ENCODE measurements around the gene PTPN14. TPM values are rescaled to one million over a fixed set of nuclear protein-coding genes. Genes with fewer than 3 reads are reported as not detected.

Gene PTPN14
- total RNA-seq, 1 experiment from 2014 or later, result 209 TPM

GRCh38 chr1:214587165-214587564 is 35.8 kb upstream of the PTPN14 start:
- Histone ChIP-seq H3K4me1 (ENCODE audit: control insufficient read depth, insufficient read depth, low read length) (peaks cover 30% of the 10 kb centered on the region), H3K9me3 (ENCODE audit: control insufficient read depth, insufficient read depth, low read depth, low read length) (no peaks in the 10 kb centered on the region), H3K4me3 (ENCODE audit: low read depth in 2 of 2, low read length in 2 of 2) (no peak overlapping the region), H3K27me3 (ENCODE audit: control insufficient read depth, insufficient read depth, low read length) (no peaks in the 10 kb centered on the region), H3K36me3 (ENCODE audit: control insufficient read depth, insufficient read depth, low read length) (no peaks in the 10 kb centered on the region), H3K27ac (ENCODE audit: low read length) (peak overlapping the region; percentile 68; the same call in 1 of the 2 replicates)
- ChIA-PET POLR2A (no interaction called here), CTCF (interaction anchor here (3.3 kb wide), 1 partner anchor 255 kb away, joined by 25 read pairs; no protein-coding TSS in a partner anchor)
- in situ Hi-C loops (cut with HindIII; ENCODE audit: low pct_unique_long_range_greater_than_20kb, low sequenced_read_pairs), result no loop called here
- ATAC-seq, result no peak
- no TSS peak for BruUV-seq (replicated peaks)
- intact Hi-C loops (cut with micrococcal nuclease; ENCODE audit: unreplicated experiment), result no loop called here
- no peak for TF ChIP-seq TCF7L2 (IDR thresholded peaks at IDR 0.05; ENCODE audit: low read depth, low read length)
- TF ChIP-seq, protein P1, sequence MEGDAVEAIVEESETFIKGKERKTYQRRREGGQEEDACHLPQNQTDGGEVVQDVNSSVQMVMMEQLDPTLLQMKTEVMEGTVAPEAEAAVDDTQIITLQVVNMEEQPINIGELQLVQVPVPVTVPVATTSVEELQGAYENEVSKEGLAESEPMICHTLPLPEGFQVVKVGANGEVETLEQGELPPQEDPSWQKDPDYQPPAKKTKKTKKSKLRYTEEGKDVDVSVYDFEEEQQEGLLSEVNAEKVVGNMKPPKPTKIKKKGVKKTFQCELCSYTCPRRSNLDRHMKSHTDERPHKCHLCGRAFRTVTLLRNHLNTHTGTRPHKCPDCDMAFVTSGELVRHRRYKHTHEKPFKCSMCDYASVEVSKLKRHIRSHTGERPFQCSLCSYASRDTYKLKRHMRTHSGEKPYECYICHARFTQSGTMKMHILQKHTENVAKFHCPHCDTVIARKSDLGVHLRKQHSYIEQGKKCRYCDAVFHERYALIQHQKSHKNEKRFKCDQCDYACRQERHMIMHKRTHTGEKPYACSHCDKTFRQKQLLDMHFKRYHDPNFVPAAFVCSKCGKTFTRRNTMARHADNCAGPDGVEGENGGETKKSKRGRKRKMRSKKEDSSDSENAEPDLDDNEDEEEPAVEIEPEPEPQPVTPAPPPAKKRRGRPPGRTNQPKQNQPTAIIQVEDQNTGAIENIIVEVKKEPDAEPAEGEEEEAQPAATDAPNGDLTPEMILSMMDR (IDR thresholded peaks at IDR 0.05), result no peak
- no peak for TF ChIP-seq POLR2AphosphoS5 (IDR thresholded peaks at IDR 0.05; ENCODE audit: low read depth, low read length)
- TF ChIP-seq, protein P2, sequence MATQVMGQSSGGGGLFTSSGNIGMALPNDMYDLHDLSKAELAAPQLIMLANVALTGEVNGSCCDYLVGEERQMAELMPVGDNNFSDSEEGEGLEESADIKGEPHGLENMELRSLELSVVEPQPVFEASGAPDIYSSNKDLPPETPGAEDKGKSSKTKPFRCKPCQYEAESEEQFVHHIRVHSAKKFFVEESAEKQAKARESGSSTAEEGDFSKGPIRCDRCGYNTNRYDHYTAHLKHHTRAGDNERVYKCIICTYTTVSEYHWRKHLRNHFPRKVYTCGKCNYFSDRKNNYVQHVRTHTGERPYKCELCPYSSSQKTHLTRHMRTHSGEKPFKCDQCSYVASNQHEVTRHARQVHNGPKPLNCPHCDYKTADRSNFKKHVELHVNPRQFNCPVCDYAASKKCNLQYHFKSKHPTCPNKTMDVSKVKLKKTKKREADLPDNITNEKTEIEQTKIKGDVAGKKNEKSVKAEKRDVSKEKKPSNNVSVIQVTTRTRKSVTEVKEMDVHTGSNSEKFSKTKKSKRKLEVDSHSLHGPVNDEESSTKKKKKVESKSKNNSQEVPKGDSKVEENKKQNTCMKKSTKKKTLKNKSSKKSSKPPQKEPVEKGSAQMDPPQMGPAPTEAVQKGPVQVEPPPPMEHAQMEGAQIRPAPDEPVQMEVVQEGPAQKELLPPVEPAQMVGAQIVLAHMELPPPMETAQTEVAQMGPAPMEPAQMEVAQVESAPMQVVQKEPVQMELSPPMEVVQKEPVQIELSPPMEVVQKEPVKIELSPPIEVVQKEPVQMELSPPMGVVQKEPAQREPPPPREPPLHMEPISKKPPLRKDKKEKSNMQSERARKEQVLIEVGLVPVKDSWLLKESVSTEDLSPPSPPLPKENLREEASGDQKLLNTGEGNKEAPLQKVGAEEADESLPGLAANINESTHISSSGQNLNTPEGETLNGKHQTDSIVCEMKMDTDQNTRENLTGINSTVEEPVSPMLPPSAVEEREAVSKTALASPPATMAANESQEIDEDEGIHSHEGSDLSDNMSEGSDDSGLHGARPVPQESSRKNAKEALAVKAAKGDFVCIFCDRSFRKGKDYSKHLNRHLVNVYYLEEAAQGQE (IDR thresholded peaks at IDR 0.05; ENCODE audit: insufficient read depth in 1 of 2, low read depth in 2 of 2, low read length in 1 of 2), result no peak
- TF ChIP-seq SIN3A (IDR thresholded peaks at IDR 0.05; ENCODE audit: borderline replicate concordance, insufficient read depth, low read depth, low read length), result no peak
- no peak for DNase-seq (ENCODE audit: low read depth, low spot score)

DNA sequence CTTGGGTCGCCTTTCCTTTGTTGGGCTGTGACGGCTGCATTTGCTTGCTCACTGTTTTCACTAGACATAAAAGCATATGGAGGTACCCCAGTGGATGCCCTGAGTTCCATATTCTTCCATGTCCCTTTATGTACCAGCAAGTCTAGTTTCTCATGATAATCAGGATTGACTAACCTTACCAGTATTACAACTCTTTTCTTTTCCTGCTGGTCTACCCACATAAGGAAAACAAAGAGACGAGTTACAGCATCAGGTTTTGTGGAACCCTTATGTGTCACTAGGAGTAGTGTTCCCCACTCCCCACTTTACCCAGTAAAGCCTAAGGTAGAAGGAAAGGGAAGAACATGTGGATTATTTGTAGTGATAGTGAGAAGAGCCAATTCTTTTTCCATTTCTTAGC is 35.2 kb upstream of the PTPN14 start:
- no peak for ATAC-seq
- no TSS peak for BruUV-seq (replicated peaks)
- H3K4me3 ChIP-seq (ENCODE audit: low read depth in 2 of 2, low read length in 2 of 2), result no peak overlapping the region
- H3K27me3 ChIP-seq (ENCODE audit: control insufficient read depth, insufficient read depth, low read length), result no peaks in the 10 kb centered on the region
- peak overlapping the region; percentile 68; the same call in 1 of the 2 replicates for H3K27ac ChIP-seq (ENCODE audit: low read length)
- POLR2A ChIA-PET, result no interaction called here
- H3K4me1 ChIP-seq (ENCODE audit: control insufficient read depth, insufficient read depth, low read length), result peaks cover 35% of the 10 kb centered on the region
- CTCF ChIA-PET, result interaction anchor here (3.3 kb wide), 1 partner anchor 254 kb away, joined by 25 read pairs; no protein-coding TSS in a partner anchor
- intact Hi-C loops (cut with micrococcal nuclease; ENCODE audit: unreplicated experiment), result no loop called here
- TF ChIP-seq, protein P1 (IDR thresholded peaks at IDR 0.05), result no peak
- TF ChIP-seq SIN3A (IDR thresholded peaks at IDR 0.05; ENCODE audit: borderline replicate concordance, insufficient read depth, low read depth, low read length), result no peak
- no peak for TF ChIP-seq TCF7L2 (IDR thresholded peaks at IDR 0.05; ENCODE audit: low read depth, low read length)
- TF ChIP-seq, protein P2 (IDR thresholded peaks at IDR 0.05; ENCODE audit: insufficient read depth in 1 of 2, low read depth in 2 of 2, low read length in 1 of 2), result no peak
- no peak for TF ChIP-seq POLR2AphosphoS5 (IDR thresholded peaks at IDR 0.05; ENCODE audit: low read depth, low read length)
- no peaks in the 10 kb centered on the region for H3K9me3 ChIP-seq (ENCODE audit: control insufficient read depth, insufficient read depth, low read depth, low read length)
- no peak for DNase-seq (ENCODE audit: low read depth, low spot score)
- in situ Hi-C loops (cut with HindIII; ENCODE audit: low pct_unique_long_range_greater_than_20kb, low sequenced_read_pairs), result no loop called here
- no peaks in the 10 kb centered on the region for H3K36me3 ChIP-seq (ENCODE audit: control insufficient read depth, insufficient read depth, low read length)

Measured in Panc1 (cell line).